GM19035 (cell line): ENCODE data around the gene RIC8B.

ENCODE experiments used
- ATAC-seq: cut with Tn5 transposase; IDR thresholded peaks from one replicate; pipeline ENCODE4 v1.9.1; 2021; ENCODE audit not compliant: unreplicated experiment

The RIC8B gene

DNA sequence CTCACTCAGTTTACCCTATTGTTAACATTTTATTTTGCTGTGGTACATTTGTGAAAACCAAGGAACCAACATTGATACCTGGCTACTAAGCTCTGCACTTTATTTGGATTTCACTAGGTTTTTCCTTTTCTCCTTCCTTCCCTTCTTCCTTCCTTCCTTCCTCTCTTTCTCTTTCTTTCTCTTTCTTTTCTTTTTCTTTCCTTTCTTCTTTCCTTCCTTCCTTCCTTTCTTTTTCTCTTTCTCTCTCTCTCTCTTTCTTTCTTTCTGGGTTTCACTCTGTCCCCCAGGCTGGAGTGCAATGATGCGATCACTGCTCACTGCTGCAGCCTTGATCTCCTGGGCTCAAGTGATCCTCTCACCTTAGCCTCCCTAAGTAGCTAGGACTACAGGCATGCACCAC is 152.2 kb downstream of the RIC8B start:
- no peak for ATAC-seq

DNA sequence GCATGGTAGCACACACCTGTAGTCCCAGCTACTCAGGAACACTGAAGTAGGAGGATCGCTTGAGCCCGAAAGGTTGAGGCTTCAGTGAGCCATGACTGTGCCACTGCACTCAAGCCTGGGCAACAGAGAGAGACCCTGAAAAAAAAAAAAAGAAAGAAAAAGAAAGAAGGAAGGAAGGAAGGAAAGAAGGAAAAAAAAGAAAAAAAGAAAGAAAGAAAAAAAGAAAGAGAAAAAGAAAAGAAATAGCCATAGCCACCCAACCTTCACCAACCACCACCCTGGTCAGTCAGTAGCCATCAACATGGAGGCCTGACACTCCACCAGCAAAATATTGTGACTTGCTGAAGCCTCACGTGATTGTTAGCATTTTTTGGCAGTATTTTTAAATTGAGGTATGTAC is 159.8 kb downstream of the RIC8B start:
- ATAC-seq = no peak
